ENCODE results near the gene PLK2.

The PLK2 gene

GRCh38 chr5:58459146-58460001 is 512 bp downstream of the PLK2 start (continued):
- TF ChIP-seq, protein P1, sequence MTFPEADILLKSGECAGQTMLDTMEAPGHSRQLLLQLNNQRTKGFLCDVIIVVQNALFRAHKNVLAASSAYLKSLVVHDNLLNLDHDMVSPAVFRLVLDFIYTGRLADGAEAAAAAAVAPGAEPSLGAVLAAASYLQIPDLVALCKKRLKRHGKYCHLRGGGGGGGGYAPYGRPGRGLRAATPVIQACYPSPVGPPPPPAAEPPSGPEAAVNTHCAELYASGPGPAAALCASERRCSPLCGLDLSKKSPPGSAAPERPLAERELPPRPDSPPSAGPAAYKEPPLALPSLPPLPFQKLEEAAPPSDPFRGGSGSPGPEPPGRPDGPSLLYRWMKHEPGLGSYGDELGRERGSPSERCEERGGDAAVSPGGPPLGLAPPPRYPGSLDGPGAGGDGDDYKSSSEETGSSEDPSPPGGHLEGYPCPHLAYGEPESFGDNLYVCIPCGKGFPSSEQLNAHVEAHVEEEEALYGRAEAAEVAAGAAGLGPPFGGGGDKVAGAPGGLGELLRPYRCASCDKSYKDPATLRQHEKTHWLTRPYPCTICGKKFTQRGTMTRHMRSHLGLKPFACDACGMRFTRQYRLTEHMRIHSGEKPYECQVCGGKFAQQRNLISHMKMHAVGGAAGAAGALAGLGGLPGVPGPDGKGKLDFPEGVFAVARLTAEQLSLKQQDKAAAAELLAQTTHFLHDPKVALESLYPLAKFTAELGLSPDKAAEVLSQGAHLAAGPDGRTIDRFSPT (tag by site-specific recombination; IDR thresholded peaks at IDR 0.05): 0 out of 2 replicates have a peak, but pooled peaks have one; percentile 11
- no peak for TF ChIP-seq ZNF140 (tag by site-specific recombination; IDR thresholded peaks at IDR 0.05)
- TF ChIP-seq ZNF112 (tag by site-specific recombination; IDR thresholded peaks at IDR 0.05): no peak
- no peak for TF ChIP-seq ZNF221 (tag by site-specific recombination; IDR thresholded peaks at IDR 0.05; ENCODE audit: borderline replicate concordance)
- no peak for TF ChIP-seq ZBTB1 (tag by site-specific recombination; IDR thresholded peaks at IDR 0.05)
- no peak for TF ChIP-seq IKZF3 (tag by site-specific recombination; IDR thresholded peaks at IDR 0.05)
- no peak; the same call in 1 of the 2 replicates for TF ChIP-seq ZNF501 (tag by site-specific recombination; IDR thresholded peaks at IDR 0.05)
- TF ChIP-seq ZNF776 (tag by site-specific recombination; IDR thresholded peaks at IDR 0.05; ENCODE audit: borderline replicate concordance): no peak
- TF ChIP-seq, protein P2, sequence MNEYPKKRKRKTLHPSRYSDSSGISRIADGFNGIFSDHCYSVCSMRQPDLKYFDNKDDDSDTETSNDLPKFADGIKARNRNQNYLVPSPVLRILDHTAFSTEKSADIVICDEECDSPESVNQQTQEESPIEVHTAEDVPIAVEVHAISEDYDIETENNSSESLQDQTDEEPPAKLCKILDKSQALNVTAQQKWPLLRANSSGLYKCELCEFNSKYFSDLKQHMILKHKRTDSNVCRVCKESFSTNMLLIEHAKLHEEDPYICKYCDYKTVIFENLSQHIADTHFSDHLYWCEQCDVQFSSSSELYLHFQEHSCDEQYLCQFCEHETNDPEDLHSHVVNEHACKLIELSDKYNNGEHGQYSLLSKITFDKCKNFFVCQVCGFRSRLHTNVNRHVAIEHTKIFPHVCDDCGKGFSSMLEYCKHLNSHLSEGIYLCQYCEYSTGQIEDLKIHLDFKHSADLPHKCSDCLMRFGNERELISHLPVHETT (tag by site-specific recombination; IDR thresholded peaks at IDR 0.05): no peak
- peak; percentile 55 for TF ChIP-seq ZNF366 (tag by site-specific recombination; conservative IDR thresholded peaks at IDR 0.05)
- no peak for TF ChIP-seq ZNF585B (tag by site-specific recombination; IDR thresholded peaks at IDR 0.05)
- TF ChIP-seq, protein P3, sequence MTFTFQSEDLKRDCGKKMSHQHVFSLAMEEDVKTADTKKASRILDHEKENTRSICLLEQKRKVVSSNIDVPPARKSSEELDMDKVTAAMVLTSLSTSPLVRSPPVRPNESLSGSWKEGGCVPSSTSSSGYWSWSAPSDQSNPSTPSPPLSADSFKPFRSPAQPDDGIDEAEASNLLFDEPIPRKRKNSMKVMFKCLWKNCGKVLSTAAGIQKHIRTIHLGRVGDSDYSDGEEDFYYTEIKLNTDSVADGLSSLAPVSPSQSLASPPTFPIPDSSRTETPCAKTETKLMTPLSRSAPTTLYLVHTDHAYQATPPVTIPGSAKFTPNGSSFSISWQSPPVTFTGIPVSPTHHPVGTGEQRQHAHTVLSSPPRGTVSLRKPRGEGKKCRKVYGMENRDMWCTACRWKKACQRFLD (tag by site-specific recombination; IDR thresholded peaks at IDR 0.05): no peak
- TF ChIP-seq, protein P4, sequence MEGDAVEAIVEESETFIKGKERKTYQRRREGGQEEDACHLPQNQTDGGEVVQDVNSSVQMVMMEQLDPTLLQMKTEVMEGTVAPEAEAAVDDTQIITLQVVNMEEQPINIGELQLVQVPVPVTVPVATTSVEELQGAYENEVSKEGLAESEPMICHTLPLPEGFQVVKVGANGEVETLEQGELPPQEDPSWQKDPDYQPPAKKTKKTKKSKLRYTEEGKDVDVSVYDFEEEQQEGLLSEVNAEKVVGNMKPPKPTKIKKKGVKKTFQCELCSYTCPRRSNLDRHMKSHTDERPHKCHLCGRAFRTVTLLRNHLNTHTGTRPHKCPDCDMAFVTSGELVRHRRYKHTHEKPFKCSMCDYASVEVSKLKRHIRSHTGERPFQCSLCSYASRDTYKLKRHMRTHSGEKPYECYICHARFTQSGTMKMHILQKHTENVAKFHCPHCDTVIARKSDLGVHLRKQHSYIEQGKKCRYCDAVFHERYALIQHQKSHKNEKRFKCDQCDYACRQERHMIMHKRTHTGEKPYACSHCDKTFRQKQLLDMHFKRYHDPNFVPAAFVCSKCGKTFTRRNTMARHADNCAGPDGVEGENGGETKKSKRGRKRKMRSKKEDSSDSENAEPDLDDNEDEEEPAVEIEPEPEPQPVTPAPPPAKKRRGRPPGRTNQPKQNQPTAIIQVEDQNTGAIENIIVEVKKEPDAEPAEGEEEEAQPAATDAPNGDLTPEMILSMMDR (tag by site-specific recombination; IDR thresholded peaks at IDR 0.05): no peak; the same call in 1 of the 2 replicates
- no peak for TF ChIP-seq TRIM28 (IDR thresholded peaks at IDR 0.05; ENCODE audit: borderline replicate concordance, low read length)
- no peak for TF ChIP-seq ZNF121 (tag by site-specific recombination; IDR thresholded peaks at IDR 0.05)
- no peak for TF ChIP-seq ZNF26 (tag by site-specific recombination; IDR thresholded peaks at IDR 0.05)
- TF ChIP-seq ZNF202 (tag by site-specific recombination; IDR thresholded peaks at IDR 0.05; ENCODE audit: borderline replicate concordance): no peak
- no peak for TF ChIP-seq WT1 (tag by site-specific recombination; IDR thresholded peaks at IDR 0.05)
- no peak for TF ChIP-seq ZNF544 (tag by site-specific recombination; IDR thresholded peaks at IDR 0.05)
- TF ChIP-seq ZFP41 (tag by site-specific recombination; IDR thresholded peaks at IDR 0.05; ENCODE audit: borderline replicate concordance): no peak
- TF ChIP-seq, protein P5, sequence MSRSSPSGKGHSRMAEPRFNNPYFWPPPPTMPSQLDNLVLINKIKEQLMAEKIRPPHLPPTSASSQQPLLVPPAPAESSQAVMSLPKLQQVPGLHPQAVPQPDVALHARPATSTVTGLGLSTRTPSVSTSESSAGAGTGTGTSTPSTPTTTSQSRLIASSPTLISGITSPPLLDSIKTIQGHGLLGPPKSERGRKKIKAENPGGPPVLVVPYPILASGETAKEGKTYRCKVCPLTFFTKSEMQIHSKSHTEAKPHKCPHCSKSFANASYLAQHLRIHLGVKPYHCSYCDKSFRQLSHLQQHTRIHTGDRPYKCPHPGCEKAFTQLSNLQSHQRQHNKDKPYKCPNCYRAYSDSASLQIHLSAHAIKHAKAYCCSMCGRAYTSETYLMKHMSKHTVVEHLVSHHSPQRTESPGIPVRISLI (tag by site-specific recombination; IDR thresholded peaks at IDR 0.05): peak; percentile 57; the same call in 1 of the 2 replicates
- TF ChIP-seq ZNF335 (tag by site-specific recombination; conservative IDR thresholded peaks at IDR 0.05): 0 out of 2 replicates have a peak, but pooled peaks have one; percentile 8
- no peak for TF ChIP-seq REPIN1 (tag by site-specific recombination; IDR thresholded peaks at IDR 0.05; ENCODE audit: low read depth)
- TF ChIP-seq ZNF561 (tag by site-specific recombination; IDR thresholded peaks at IDR 0.05; ENCODE audit: borderline replicate concordance): no peak
- TF ChIP-seq SALL2 (tag by site-specific recombination; IDR thresholded peaks at IDR 0.05; ENCODE audit: borderline replicate concordance): no peak
- no peak; the same call in 1 of the 2 replicates for TF ChIP-seq ZSCAN16 (tag by site-specific recombination; IDR thresholded peaks at IDR 0.05)

Measured in HEK293 (cell line).